Measurements from ENCODE around the gene NDUFA6.

- TF ChIP-seq CTCF (IDR thresholded peaks at IDR 0.05; ENCODE audit: low read length) (no peak), EZH2 (IDR thresholded peaks at IDR 0.05; ENCODE audit: borderline replicate concordance, low read length) (no peak)
These were observed 37.8 kb downstream of the NDUFA6 start for GRCh38 chr22:42052765-42053164.

Measured in OCI-LY1 (cell line).